CD4-positive, alpha-beta T cell (primary cell): ENCODE measurements around the gene INTS6. TPM values are rescaled to one million over a fixed set of nuclear protein-coding genes. Genes with fewer than 3 reads are reported as not detected.

Source experiments
- ATAC-seq: fragments of 200-7000 bp; cut with Tn5 transposase; one replicate; pipeline ENCODE4 v1.10.0; 2022; ENCODE audit warnings: mild to moderate bottlenecking; ENCODE audit not compliant: poor library complexity
- CTCF ChIA-PET: fragments of 350-600 bp; sonication (Branson Sonifier 250); formaldehyde crosslinking; loops from one replicate; lab custom pipeline; 2021; ENCODE audit warnings: antibody characterized with exemption, inconsistent platforms; lab: Charles Lee
- POLR2A ChIA-PET: fragments of 350-600 bp; sonication (Branson Sonifier 250); formaldehyde crosslinking; loops from one replicate; lab custom pipeline; 2021; ENCODE audit warnings: antibody characterized with exemption, inconsistent platforms; lab: Charles Lee
- DNase-seq, 14 experiments: peaks; one replicate each; pipeline ENCODE4 v3.0.0-alpha.2; 2013 to 2020; ENCODE audit warnings: mixed read lengths in 2 of 14
- H3K27ac ChIP-seq, 2 donors: one replicate each; pipeline versions ENCODE4 v1.5.1 to v1.7.0; 2013; ENCODE audit warnings: low read length in 2 of 2, low read depth in 1 of 2, mild to moderate bottlenecking in 1 of 2
- H3K27me3 ChIP-seq, 2 experiments: 1 replicate in 1 of 2; 2 replicates in 1 of 2; pipeline versions ENCODE4 v1.6.1 to v1.7.0; 2013; ENCODE audit warnings: low read length in 2 of 2, control low read depth in 1 of 2, mild to moderate bottlenecking in 1 of 2, moderate library complexity in 1 of 2; ENCODE audit not compliant: insufficient read depth in 2 of 2, control insufficient read depth in 1 of 2
- H3K36me3 ChIP-seq: one replicate; pipeline ENCODE4 v1.6.1; 2013; ENCODE audit warnings: low read length, control low read depth; ENCODE audit not compliant: insufficient read depth
- H3K4me1 ChIP-seq: one replicate; pipeline ENCODE4 v1.6.1; 2013; ENCODE audit warnings: low read length, control low read depth; ENCODE audit not compliant: insufficient read depth
- H3K4me3 ChIP-seq: one replicate; pipeline ENCODE4 v1.5.1; 2013; ENCODE audit warnings: mild to moderate bottlenecking, low read length, moderate library complexity
- H3K9me3 ChIP-seq, 2 experiments: 1 replicate in 1 of 2; 2 replicates in 1 of 2; pipeline versions ENCODE4 v1.6.1 to v1.7.0; 2013; ENCODE audit warnings: low read length in 2 of 2, mild to moderate bottlenecking in 2 of 2, control low read depth in 1 of 2, moderate library complexity in 1 of 2; ENCODE audit not compliant: control insufficient read depth in 1 of 2, insufficient read depth in 1 of 2
- H3K27ac Mint-ChIP-seq: one replicate; pipeline ENCODE4 v1.8.0; 2020; ENCODE audit warnings: mixed read lengths
- H3K27me3 Mint-ChIP-seq: one replicate; pipeline ENCODE4 v1.8.0; 2021; ENCODE audit warnings: mixed read lengths
- H3K36me3 Mint-ChIP-seq: one replicate; pipeline ENCODE4 v1.8.0; 2021; ENCODE audit warnings: low read depth, mixed read lengths
- H3K4me1 Mint-ChIP-seq: one replicate; pipeline ENCODE4 v1.8.0; 2021; ENCODE audit warnings: low read depth, mixed read lengths
- H3K4me3 Mint-ChIP-seq: one replicate; pipeline ENCODE4 v1.8.0; 2020; ENCODE audit warnings: mild to moderate bottlenecking, mixed read lengths
- H3K9me3 Mint-ChIP-seq: one replicate; pipeline ENCODE4 v1.8.0; 2020; ENCODE audit warnings: mixed read lengths
- intact Hi-C, 2 experiments: fragments of 100-400 bp; cut with DNase I in 1 of 2; cut with micrococcal nuclease in 1 of 2; formaldehyde crosslinking; loops; one replicate each; pipeline versions ENCODE4 v1.15.1 to v1.9.0; 2023 to 2025; cut with DNase I, micrococcal nuclease
- total RNA-seq, 174 experiments: library from RNA in 2 of 174; stranded (reverse) in 2 of 174; gene quantifications; one replicate each; pipeline ENCODE4 v1.2.3 and lab custom pipeline; 2021 to 2026
- TF ChIP-seq, protein P1 (sequence below): fragments of 200-600 bp; IDR thresholded peaks from one replicate; pipeline ENCODE4 v1.8.0; 2022; ENCODE audit warnings: antibody characterized with exemption, mild to moderate bottlenecking

The INTS6 gene
- total RNA-seq, 2 experiments from 2014 or later, result 40.8 to 45.8 TPM

DNA sequence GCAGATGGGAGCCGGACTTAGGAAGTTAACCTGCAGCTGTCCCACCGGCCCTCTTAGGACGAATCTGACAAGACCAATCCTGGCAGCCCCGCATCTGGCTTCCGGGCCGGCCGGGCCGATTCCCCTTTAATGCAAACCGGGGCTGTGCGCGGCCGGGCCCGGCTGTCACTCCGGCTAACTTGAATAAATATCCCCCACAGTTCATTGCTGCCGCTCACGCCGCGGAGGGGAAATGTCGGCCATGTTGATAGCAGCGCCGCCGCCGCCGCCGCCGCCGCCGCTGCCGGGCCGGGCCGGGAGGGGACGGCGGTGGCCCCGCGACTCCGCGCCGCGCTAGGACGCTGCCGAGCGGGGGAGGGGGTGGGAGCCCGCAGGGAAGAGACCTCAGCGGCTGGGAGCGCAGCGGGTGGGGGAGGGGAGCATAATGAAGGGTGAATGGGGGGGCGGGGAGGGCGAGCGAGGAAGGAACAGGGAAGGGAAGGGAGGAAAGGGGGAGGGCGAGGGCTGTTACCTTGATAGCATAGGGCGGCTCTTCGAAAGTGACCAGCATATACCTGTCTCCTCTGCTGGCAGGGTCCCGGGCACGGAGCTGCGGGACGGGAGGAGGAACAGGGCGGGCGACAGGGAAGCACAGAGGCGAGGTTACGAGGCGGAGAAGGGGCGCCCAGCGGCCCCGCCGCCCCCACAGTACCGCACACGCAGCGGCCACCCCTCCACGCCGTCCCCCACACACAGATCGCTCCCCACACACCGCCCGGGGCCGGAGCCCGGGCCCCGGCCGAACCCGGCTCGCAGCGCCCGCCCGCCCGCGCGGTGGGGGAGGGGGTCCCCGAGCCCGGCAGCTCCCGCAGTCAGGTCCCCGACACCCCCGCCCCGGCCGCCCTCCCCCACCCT lies 1.1 kb downstream of the INTS6 start:
- Mint-ChIP-seq H3K4me1 (peaks cover 56% of the 10 kb centered on the region), H3K4me3 (peak overlapping the region; percentile 96), H3K27me3 (no peaks in the 10 kb centered on the region), H3K27ac (peak overlapping the region; percentile 95), H3K36me3 (peaks cover 53% of the 10 kb centered on the region), H3K9me3 (no peaks in the 10 kb centered on the region)
- ATAC-seq (peak; percentile 12), DNase-seq (peak; percentile 59 to 86 (median 70))
- Histone ChIP-seq H3K4me1 (peaks cover 27% of the 10 kb centered on the region), H3K4me3 (peak overlapping the region; percentile 88), H3K36me3 (peaks cover 34% of the 10 kb centered on the region), H3K9me3 (peaks cover 0 to 5% of the 10 kb centered on the region in 2 experiments), H3K27me3 (no peaks in the 10 kb centered on the region), H3K27ac (peak overlapping the region; percentile 81 to 97)
- TF ChIP-seq, protein P1, sequence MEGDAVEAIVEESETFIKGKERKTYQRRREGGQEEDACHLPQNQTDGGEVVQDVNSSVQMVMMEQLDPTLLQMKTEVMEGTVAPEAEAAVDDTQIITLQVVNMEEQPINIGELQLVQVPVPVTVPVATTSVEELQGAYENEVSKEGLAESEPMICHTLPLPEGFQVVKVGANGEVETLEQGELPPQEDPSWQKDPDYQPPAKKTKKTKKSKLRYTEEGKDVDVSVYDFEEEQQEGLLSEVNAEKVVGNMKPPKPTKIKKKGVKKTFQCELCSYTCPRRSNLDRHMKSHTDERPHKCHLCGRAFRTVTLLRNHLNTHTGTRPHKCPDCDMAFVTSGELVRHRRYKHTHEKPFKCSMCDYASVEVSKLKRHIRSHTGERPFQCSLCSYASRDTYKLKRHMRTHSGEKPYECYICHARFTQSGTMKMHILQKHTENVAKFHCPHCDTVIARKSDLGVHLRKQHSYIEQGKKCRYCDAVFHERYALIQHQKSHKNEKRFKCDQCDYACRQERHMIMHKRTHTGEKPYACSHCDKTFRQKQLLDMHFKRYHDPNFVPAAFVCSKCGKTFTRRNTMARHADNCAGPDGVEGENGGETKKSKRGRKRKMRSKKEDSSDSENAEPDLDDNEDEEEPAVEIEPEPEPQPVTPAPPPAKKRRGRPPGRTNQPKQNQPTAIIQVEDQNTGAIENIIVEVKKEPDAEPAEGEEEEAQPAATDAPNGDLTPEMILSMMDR, result no peak
- CTCF ChIA-PET, result no interaction called here
- POLR2A ChIA-PET, result interaction anchor here (0.7 to 6.9 kb wide), 16 partner anchors 11 to 743 kb away, joined by 3 to 216 read pairs (median 12); partner anchors contain the start of genes DHRS12 and WDFY2
- intact Hi-C loops, result loop anchor here (1.0 to 10.0 kb wide), 7 partner anchors 193 to 1657 kb away; partner anchors contain the start of genes CKAP2 (in 2 of the 2), VPS36 (in 2 of the 2), ALG11 (in 1 of the 2) and DHRS12 (in 1 of the 2)

DNA sequence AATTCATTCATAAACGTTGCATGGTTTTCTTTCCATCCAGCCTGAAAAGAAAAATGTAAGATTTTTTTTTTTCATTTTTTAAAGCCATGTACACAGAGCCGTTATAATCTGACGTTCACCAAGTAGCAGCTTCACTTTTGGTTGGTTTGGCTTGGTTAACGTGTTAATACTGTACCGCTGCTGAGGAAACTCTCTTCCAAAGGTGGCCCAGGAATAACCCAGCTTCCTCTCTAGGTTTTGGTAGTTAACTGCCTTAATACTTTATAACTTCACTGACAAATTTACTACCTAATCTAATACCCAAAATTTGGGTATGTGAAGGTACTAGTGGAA lies 1.7 kb downstream of the INTS6 start:
- Histone ChIP-seq H3K27ac (peak overlapping the region; percentile 81 to 97), H3K27me3 (no peaks in the 10 kb centered on the region), H3K4me1 (peaks cover 21% of the 10 kb centered on the region), H3K9me3 (no peaks in the 10 kb centered on the region), H3K4me3 (peak overlapping the region; percentile 88), H3K36me3 (peaks cover 29% of the 10 kb centered on the region)
- Mint-ChIP-seq H3K4me3 (peak overlapping the region; percentile 96), H3K36me3 (peaks cover 58% of the 10 kb centered on the region), H3K9me3 (no peaks in the 10 kb centered on the region), H3K27ac (peak overlapping the region; percentile 95), H3K27me3 (no peaks in the 10 kb centered on the region), H3K4me1 (peaks cover 61% of the 10 kb centered on the region)
- ATAC-seq (no peak), DNase-seq (peak in 1 of 14 experiments; percentile 51)
- ChIA-PET CTCF (no interaction called here), POLR2A (interaction anchor here (0.6 to 6.9 kb wide), 11 partner anchors 11 to 743 kb away, joined by 3 to 216 read pairs (median 6); partner anchors contain the start of genes DHRS12 and WDFY2)
- TF ChIP-seq, protein P1, result no peak
- intact Hi-C loops, result loop anchor here (1.0 to 10.0 kb wide), 4 partner anchors 353 to 1656 kb away; partner anchors contain the start of genes CKAP2 (in 2 of the 2), VPS36 (in 2 of the 2), DHRS12 (in 1 of the 2) and KPNA3 (in 1 of the 2)

DNA sequence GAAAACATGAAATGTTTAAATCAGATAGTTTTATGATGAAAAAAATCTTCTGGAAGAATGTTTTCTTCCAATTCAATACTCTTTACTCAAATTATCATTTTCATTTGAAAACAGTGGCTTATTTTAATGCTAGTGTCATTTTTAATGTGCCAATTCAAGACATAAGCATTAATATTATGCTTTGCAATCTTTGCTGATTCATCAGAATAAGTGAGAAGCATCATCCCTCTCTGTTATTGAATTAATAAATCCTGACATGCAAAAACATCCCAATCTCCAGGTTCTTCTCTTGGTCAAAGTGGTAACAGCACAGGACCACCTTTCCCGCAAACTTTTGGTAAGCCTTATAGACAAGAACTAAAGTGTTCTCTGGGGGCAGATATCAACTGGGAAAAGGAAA lies 3.8 kb downstream of the INTS6 start:
- no peaks in the 10 kb centered on the region for H3K27me3 ChIP-seq
- ChIA-PET POLR2A (interaction anchor here (6.7 kb wide), 1 partner anchor 135 kb away, joined by 216 read pairs; the partner anchor contains the start of gene WDFY2), CTCF (interaction anchor here (1.1 kb wide), 1 partner anchor 349 kb away, joined by 3 read pairs; no protein-coding TSS in a partner anchor)
- Mint-ChIP-seq H3K36me3 (peaks cover 46% of the 10 kb centered on the region), H3K27ac (peak overlapping the region; percentile 95), H3K9me3 (no peaks in the 10 kb centered on the region), H3K4me1 (peaks cover 46% of the 10 kb centered on the region), H3K4me3 (no peak overlapping the region), H3K27me3 (no peaks in the 10 kb centered on the region)
- H3K27ac ChIP-seq, result no peak overlapping the region
- H3K36me3 ChIP-seq, result peaks cover 18% of the 10 kb centered on the region
- H3K9me3 ChIP-seq, result no peaks in the 10 kb centered on the region
- intact Hi-C loops, result no loop called here
- H3K4me1 ChIP-seq, result peaks cover 7% of the 10 kb centered on the region
- DNase-seq (no peak), ATAC-seq (no peak)
- H3K4me3 ChIP-seq, result no peak overlapping the region
- TF ChIP-seq, protein P1, result no peak
